GM21515 (cell line): ENCODE results near the gene NMRK1.

Source experiments
- ATAC-seq: cut with Tn5 transposase; IDR thresholded peaks from one replicate; pipeline ENCODE4 v1.9.1; 2021; ENCODE audit not compliant: unreplicated experiment

Gene NMRK1

DNA sequence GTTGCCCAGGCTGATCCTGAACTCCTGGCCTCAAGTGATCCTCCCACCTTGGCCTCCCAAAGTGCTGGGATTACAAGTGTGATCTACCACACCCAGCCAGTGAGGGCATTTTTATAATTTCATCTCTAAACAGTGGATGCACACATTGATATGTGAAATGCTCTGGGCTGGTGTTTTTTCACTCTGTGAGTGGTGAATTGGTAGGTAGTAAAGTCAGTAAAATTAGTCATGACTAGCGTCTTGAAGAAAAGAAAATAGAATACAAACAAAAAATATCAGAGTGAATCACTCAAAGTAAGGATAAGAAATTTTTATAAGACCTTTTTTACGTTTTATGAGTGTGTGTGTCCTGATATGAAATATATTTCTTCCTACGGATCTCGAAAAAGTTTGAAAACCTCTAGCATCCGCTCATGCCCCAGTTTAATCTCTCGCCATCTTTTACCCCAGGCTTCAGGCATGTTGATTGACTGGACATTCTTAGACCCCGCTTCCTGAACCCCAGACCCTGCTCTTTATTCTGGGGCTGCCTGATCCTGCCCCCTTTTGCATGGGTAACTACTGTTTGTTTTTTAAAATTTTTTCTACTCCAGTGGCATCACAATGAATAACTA, 14.3 kb upstream of the NMRK1 start:
- no peak for ATAC-seq

DNA sequence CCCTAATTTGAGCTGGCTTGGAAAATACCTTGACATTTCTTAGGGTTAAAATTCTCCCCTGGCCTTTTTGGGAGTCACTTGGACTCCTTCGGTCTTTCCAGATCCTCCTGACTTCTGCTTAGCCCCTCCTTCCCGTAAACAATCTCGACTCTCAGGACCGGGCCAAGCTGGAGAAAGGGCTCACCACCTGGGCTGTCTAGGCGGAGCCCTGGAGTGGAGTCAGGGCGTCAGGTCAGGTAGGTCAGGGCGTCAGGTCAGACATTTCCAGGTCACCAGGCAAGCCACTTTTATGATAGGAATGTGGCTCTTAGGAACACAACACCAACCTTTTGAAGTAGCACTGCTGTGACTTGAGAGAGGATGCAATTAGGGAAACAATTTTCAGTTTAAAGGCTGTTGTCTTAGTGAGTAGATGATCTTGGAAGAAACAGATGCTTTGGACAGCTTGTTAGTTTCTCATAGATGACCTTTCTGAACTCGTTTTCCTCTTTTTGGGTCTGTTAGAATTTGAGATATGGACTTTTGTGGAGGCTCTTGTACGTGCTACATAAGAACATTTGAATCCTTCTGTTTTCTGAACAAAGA, 13.1 kb upstream of the NMRK1 start:
- ATAC-seq: no peak

- no peak for ATAC-seq
These were observed 8.8 kb upstream of the NMRK1 start for GRCh38 chr9:75096796-75097195.

- ATAC-seq: no peak
These were observed 4.8 kb upstream of the NMRK1 start for GRCh38 chr9:75092766-75093165.

- no peak for ATAC-seq
These were observed 2.6 kb upstream of the NMRK1 start for GRCh38 chr9:75090579-75090978.

GRCh38 chr9:75089373-75089766, 1.4 kb upstream of the NMRK1 start:
- ATAC-seq: no peak

DNA sequence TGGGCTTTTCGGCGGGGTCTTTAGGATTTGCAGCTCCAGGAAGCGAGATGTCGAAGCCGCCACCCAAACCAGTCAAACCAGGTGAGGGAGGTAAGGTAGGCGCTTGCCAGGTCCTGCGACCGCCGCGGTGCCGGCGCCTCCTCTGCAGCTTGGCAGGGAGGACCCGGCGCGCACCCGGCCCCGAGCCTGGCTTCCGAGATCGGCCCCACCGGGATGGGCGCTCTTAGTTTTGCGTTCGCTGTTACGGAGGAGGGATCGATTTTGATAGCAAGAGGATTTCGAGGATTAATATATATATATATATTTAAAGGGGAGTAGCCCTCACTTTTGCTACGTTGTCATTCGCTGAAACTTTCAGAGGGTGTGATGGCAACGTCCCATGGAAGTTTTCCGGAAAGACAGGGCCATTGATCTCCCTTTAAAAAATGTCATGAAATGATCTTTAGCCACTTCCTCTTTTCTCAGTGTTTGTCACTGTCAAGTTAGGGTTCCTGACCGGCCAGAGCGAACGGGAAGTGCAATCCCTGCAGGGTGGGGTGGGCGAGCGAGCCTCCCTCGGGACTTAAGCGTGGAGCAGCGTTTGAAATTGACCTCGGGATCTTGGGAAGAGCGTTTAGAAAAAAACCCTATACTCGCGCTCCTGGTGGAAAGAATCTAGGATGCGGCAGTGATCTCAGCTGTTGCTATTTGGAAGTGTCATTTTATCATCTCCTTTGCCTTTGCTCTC, 854 bp upstream of the NMRK1 start:
- peak; percentile 39 for ATAC-seq

- ATAC-seq: peak; percentile 27
These were observed 599 bp downstream of the NMRK1 start for GRCh38 chr9:75087289-75087823.

- ATAC-seq: no peak
These were observed 1.2 kb downstream of the NMRK1 start for GRCh38 chr9:75086541-75087288.

DNA sequence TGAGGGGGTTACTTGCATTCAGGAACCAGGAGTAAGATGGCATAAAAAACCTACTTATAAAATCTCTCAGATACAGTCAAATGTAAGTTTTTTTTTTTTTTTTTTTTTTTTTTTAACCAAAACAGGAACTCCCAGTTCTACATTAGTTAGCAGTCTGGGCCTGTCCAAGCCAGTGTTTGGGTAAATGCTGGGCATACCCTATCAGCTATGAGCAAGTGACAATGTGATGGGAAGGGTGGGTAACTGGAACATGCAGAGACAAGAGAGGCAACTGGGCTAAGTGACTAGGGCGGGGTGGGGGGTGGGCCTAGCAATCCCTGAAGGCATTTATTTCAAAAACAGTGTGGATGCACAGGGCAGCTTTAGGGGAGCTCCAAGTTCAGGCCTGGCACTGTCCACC, 2.3 kb downstream of the NMRK1 start:
- ATAC-seq: no peak

DNA sequence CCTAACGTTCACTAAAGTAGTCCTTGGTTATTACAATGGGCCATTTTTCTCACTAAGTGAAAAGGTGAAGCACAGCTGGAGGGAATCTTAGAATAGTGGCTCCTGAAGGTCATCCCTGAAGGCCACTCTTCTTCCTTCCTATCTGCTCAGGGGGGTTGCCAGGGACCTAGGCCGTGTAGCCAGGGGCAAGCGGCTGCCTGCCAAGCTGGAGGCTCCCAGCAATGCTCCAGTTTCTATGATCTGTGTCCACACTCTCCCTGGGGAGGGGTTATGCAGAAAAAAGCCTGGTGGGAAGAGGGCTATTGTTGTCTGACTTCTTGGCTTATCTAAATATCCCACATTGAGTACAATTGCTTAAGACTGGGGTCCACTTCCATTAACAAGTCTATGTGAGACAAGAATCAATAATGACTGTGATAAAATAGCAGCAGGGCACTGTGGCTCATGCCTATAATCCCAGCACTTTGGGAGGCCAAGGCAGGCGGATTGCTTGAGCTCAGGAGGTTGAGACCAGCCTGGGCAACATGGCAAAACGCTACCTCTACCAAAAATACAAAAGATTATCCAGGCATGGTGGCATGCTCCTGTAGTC, 3.8 kb downstream of the NMRK1 start:
- ATAC-seq: no peak

DNA sequence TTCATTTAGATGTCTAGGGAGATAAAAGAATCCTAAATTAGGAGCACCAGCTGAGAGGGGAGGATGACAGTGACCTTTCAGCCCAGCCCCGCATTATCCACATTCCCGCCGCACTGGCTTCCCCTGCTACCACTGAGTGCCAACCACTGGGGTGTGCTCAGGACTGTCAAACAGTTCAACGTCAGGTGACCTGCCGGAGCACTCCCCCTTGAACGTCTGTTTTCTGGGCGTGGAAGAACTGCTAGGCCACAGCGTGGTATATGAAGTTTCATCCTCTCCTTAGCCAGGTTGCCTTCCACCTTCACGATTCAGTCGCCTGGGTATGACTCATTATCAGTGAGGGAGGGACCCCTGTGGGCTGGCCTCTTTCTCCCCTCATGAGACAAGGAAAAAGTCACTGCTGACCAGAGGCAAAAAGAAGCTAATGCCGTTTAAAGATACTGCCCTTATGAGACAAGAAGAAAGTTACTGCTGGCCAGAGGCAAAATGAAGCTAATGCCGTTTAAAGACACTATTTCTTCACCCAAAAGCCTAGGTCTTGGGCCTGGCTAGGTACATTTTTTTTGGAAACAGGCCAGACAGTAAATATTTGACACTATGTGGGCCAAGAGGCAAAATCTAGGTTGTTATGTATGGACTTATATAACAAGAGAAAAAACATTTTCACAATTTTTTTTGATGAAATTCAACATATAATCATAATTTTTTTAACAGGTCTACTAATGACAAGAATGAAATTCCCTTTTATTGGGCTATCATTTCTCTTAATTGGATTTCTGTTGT, 4.6 kb downstream of the NMRK1 start:
- no peak for ATAC-seq

DNA sequence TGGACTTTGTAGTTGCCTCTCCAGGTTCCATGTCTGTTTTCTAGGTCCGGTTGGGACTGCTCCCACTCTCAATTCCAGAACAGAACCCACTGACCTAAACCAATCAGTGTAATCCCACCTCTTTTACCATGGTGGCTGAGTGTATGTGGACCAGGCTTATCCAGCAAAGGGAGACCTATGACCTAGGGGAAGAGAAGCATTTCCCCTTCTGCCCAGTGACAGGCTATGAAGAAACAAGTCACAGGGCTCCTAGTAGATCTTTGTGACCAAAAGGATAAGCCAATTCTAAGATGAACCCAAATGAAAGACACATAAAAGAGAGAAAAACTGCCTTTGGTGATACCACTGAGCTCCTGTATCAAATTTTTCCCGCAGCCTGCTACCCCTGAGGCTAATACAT, 6.3 kb downstream of the NMRK1 start:
- ATAC-seq: no peak

- no peak for ATAC-seq
These were observed 15.1 kb downstream of the NMRK1 start for GRCh38 chr9:75072895-75073294.

DNA sequence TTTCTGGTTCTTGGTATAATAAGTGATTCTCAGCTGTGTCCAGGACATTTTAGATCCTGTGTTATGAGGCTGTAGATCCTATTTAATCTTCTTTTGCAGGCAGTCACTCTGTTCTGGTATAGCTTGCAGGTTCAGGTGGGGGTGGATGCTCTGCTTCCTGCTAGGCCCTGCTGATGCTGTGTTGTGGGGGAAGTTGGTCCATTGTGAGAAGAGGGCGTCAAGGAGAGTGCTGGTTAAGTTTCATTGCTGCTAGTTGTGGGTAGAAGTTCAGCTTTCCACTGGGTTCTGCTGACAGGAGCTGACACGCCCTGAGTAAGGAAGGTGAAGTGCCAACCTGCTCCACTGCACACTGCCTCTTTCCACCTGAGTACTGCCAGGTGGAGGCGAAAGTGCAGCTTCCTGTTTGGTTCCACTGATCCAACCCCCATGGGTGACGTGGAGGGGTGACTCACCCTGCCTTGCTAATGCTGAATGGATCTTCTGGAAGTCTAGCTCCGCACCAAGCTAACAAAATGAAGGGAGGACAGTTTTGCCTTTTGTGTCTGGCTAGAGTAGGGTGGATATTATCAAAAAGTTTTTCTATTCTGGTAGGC, 16.3 kb downstream of the NMRK1 start:
- ATAC-seq: peak; percentile 74

- ATAC-seq: no peak
These were observed 18.8 kb downstream of the NMRK1 start for GRCh38 chr9:75069171-75069570.

DNA sequence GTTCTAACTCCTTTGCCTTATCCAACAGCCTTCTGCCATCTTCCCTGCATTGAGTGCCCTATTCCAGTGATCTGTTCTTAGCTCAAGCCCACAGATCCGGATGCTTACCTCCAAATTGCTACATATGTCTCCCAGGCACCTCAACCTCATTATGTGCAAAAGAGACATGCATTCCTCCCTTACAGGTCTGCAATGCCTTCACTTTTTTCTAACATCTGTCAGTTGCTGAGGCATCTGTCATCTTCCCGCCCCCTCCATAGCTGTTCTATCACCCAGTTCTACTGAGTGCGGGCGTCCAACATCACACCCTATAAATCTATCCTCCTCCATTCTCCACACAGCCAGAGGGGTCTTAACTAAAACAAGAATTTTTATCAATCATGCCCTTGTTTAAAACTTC, 20.1 kb downstream of the NMRK1 start:
- no peak for ATAC-seq

GRCh38 chr9:75065510-75065909, 22.4 kb downstream of the NMRK1 start:
- ATAC-seq: no peak

DNA sequence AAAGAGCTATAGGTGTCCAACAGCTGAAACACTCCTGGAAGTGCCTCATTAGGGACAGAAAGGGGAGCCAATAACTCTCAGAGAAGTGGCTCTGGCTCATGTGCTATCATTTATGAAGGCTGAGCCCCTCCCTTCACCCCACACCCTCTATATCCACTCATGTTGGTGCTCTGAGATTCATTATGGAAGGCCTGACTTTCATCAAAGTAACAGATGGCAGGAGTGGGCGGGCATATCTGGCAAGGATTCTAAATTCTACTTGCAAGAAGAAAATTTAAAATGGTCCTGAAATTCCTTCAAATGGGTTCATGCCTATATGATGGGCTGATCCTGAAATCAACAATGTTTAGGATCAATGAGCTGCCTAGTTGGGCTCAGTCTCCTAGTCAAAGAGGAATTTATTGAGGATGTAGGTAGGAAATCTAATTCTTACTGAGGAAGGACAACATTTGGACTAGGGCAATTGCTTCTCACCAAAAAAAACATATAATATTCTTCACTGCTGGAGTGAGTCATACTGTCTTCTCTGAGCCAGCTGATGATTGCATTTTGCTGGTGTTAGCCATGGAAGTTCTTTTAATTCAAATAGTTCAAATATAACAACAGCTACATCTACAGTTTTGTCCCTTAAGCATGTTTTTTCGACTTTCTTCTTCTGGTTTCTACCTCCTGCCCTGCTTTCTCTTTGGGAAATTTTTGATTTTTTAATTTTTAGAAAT, 23.5 kb downstream of the NMRK1 start:
- no peak for ATAC-seq
